ENCODE data around the gene PCIF1. TPM values are rescaled to one million over a fixed set of nuclear protein-coding genes. Genes with fewer than 3 reads are reported as not detected.

PCIF1 gene
- total RNA-seq, 1 donor from 2014 or later = 42.1 TPM

DNA sequence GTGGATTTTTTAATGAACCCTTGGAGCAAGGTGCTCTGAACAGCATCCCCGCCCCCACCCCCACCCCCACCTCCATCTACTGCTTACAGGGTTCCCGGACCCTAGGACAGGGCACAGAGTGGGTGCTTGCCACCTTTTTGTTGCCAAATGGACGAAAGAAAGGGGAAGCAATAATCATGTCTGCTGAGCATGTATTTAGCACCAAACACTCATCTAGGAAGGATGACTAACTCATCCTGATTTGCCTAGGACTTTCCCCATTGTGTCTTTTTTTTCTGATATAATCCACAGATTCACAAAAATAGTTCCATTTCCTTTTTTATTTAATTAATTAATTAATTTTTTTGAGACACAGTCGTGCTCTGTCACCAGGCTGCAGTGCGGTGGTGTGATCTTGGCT, 21.4 kb upstream of the PCIF1 start:
- H3K27me3 Mint-ChIP-seq (ENCODE audit: unreplicated experiment) = no peaks in the 10 kb centered on the region
- H3K4me1 Mint-ChIP-seq (ENCODE audit: unreplicated experiment) = peaks cover 26% of the 10 kb centered on the region
- H3K4me3 Mint-ChIP-seq (ENCODE audit: unreplicated experiment) = peak overlapping the region; percentile 35
- H3K27ac Mint-ChIP-seq (ENCODE audit: unreplicated experiment) = no peak overlapping the region
- H3K9me3 Mint-ChIP-seq (ENCODE audit: unreplicated experiment) = no peaks in the 10 kb centered on the region
- H3K36me3 Mint-ChIP-seq (ENCODE audit: unreplicated experiment) = peaks cover 5% of the 10 kb centered on the region
- TF ChIP-seq, protein P1, sequence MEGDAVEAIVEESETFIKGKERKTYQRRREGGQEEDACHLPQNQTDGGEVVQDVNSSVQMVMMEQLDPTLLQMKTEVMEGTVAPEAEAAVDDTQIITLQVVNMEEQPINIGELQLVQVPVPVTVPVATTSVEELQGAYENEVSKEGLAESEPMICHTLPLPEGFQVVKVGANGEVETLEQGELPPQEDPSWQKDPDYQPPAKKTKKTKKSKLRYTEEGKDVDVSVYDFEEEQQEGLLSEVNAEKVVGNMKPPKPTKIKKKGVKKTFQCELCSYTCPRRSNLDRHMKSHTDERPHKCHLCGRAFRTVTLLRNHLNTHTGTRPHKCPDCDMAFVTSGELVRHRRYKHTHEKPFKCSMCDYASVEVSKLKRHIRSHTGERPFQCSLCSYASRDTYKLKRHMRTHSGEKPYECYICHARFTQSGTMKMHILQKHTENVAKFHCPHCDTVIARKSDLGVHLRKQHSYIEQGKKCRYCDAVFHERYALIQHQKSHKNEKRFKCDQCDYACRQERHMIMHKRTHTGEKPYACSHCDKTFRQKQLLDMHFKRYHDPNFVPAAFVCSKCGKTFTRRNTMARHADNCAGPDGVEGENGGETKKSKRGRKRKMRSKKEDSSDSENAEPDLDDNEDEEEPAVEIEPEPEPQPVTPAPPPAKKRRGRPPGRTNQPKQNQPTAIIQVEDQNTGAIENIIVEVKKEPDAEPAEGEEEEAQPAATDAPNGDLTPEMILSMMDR (IDR thresholded peaks at IDR 0.05) = no peak
- DNase-seq (ENCODE audit: extremely low spot score, unreplicated experiment) = no peak

GRCh38 chr20:45917790-45918141, 16.7 kb upstream of the PCIF1 start:
- Mint-ChIP-seq H3K4me1 (ENCODE audit: unreplicated experiment) (peaks cover 49% of the 10 kb centered on the region), H3K27me3 (ENCODE audit: unreplicated experiment) (no peaks in the 10 kb centered on the region), H3K27ac (ENCODE audit: unreplicated experiment) (peak overlapping the region; percentile 35), H3K9me3 (ENCODE audit: unreplicated experiment) (no peaks in the 10 kb centered on the region), H3K36me3 (ENCODE audit: unreplicated experiment) (no peaks in the 10 kb centered on the region), H3K4me3 (ENCODE audit: unreplicated experiment) (no peak overlapping the region)
- no peak for DNase-seq (ENCODE audit: extremely low spot score, unreplicated experiment)
- TF ChIP-seq, protein P1 (IDR thresholded peaks at IDR 0.05) = no peak

GRCh38 chr20:45918182-45918737, 16.2 kb upstream of the PCIF1 start:
- Mint-ChIP-seq H3K36me3 (ENCODE audit: unreplicated experiment) (no peaks in the 10 kb centered on the region), H3K4me3 (ENCODE audit: unreplicated experiment) (no peak overlapping the region)

DNA sequence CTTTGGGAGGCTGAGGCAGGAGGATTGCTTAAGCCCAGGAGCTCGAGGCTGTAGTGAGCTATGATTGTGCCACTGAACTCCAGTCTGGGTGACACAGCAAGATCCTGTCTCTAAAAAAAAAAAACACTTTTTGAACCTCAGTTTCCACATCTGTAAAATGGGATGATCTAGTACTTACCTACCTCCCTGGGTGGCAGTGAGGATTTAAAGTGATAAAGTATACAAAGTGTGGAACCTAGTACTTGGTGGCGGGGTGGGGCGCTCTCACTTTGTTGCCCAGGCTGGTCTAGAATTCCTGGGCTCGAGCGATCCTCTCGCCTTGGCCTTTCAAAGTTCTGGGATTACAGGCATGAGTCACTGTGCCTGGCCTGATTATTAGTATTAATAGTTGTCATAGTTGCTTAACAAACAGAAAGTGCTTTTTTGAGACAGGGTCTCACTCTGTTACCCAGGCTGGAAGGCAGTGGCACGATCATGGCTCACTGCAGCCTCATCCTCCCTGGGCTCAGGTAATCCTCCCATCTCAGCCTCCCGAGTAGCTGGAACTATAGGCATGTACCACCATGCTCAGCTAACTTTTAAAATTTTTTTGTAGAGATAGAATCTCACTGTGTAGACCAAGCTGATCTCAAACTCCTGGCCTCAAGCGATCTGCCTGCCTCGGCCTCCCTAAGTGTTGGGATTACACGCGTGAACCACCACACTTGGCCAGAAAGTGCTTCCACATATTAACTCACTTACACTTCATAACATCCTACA, 15.5 kb upstream of the PCIF1 start:
- TF ChIP-seq, protein P1 (IDR thresholded peaks at IDR 0.05) = no peak
- no peaks in the 10 kb centered on the region for H3K27me3 Mint-ChIP-seq (ENCODE audit: unreplicated experiment)
- H3K36me3 Mint-ChIP-seq (ENCODE audit: unreplicated experiment) = no peaks in the 10 kb centered on the region
- no peaks in the 10 kb centered on the region for H3K9me3 Mint-ChIP-seq (ENCODE audit: unreplicated experiment)
- DNase-seq (ENCODE audit: extremely low spot score, unreplicated experiment) = no peak
- peaks cover 53% of the 10 kb centered on the region for H3K4me1 Mint-ChIP-seq (ENCODE audit: unreplicated experiment)
- H3K4me3 Mint-ChIP-seq (ENCODE audit: unreplicated experiment) = no peak overlapping the region
- H3K27ac Mint-ChIP-seq (ENCODE audit: unreplicated experiment) = peak overlapping the region; percentile 85

More at GRCh38 chr20:45918182-45918737, 16.2 kb upstream of the PCIF1 start:
- Mint-ChIP-seq H3K27me3 (ENCODE audit: unreplicated experiment) (no peaks in the 10 kb centered on the region), H3K27ac (ENCODE audit: unreplicated experiment) (peak overlapping the region; percentile 63), H3K9me3 (ENCODE audit: unreplicated experiment) (no peaks in the 10 kb centered on the region), H3K4me1 (ENCODE audit: unreplicated experiment) (peaks cover 53% of the 10 kb centered on the region)
- TF ChIP-seq, protein P1 (IDR thresholded peaks at IDR 0.05) = no peak
- DNase-seq (ENCODE audit: extremely low spot score, unreplicated experiment) = no peak

- Mint-ChIP-seq H3K4me3 (ENCODE audit: unreplicated experiment) (peak overlapping the region; percentile 54), H3K27ac (ENCODE audit: unreplicated experiment) (peak overlapping the region; percentile 85), H3K4me1 (ENCODE audit: unreplicated experiment) (peaks cover 61% of the 10 kb centered on the region), H3K9me3 (ENCODE audit: unreplicated experiment) (no peaks in the 10 kb centered on the region), H3K27me3 (ENCODE audit: unreplicated experiment) (no peaks in the 10 kb centered on the region), H3K36me3 (ENCODE audit: unreplicated experiment) (no peaks in the 10 kb centered on the region)
- TF ChIP-seq, protein P1 (IDR thresholded peaks at IDR 0.05) = no peak
- peak; percentile 88 for DNase-seq (ENCODE audit: extremely low spot score, unreplicated experiment)
These were observed 14.7 kb upstream of the PCIF1 start for GRCh38 chr20:45919542-45920399.

Measured in osteocyte (in vitro differentiated cells).